ENCODE results near the gene MARK1. TPM values are rescaled to one million over a fixed set of nuclear protein-coding genes. Genes with fewer than 3 reads are reported as not detected.

MARK1 gene
- total and polyA plus RNA-seq, 9 of the 15 experiments (the other 6 are each of a cell fraction or from before 2014, with no cell fraction given), result not detected

- TF ChIP-seq ARID4B (CRISPR knock-in tag; IDR thresholded peaks at IDR 0.05), result no peak
- no peak for TF ChIP-seq PHB (CRISPR knock-in tag; IDR thresholded peaks at IDR 0.05)
- TF ChIP-seq CBX3 (IDR thresholded peaks at IDR 0.05; ENCODE audit: borderline replicate concordance in 1 of 2, low read length in 2 of 2), result no peak
- no peak for TF ChIP-seq NCOA4 (IDR thresholded peaks at IDR 0.05; ENCODE audit: partially characterized antibody)
- TF ChIP-seq ZNF318 (IDR thresholded peaks at IDR 0.05; ENCODE audit: borderline replicate concordance in 1 of 2, low read depth in 1 of 2), result no peak
These were observed 177.8 kb downstream of the MARK1 start (continued) for GRCh38 chr1:220705782-220706181.

Measured in K562 (cell line).